ENCODE measurements around the gene IL17RC. TPM values are rescaled to one million over a fixed set of nuclear protein-coding genes. Genes with fewer than 3 reads are reported as not detected.
A peak's percentile ranks its signal among the peaks of the same experiment; 100 is the strongest.
"Not testable (repeated sequence)": the region's sequence is repeated elsewhere in the genome, so short reads cannot be mapped to it uniquely, and the experiment has no call there.

Gene IL17RC
- total RNA-seq, 4 donors from 2014 or later: 40.3 to 60.4 (median 51.3) TPM

DNA sequence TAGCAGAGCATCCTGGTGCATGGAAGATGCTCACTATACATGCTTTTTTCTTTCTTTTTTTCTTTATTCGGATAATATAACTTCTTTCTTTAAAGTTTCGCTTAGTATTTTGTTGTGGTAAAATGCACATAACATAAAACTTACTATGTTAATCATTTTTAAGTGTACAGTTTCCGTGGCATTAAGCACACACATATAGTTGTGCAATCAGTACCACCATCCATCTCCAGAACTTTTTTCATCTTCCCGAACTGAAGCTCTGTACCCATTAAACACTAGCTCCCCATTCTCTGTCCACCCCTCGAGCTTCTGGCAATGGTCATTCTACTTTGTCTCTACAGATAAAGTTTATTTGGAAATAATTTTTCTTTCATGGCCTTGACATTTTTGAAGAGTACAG is 27.5 kb upstream of the IL17RC start:
- WGBS: 77% methylated on average over 5 of the region's 5 CpGs
- TF ChIP-seq POLR2AphosphoS5 (IDR thresholded peaks at IDR 0.05) (no peak), EP300 (IDR thresholded peaks at IDR 0.05) (no peak)
- Histone ChIP-seq H3K36me3 (peaks cover 11 to 19% (median 17%) of the 10 kb centered on the region in 4 donors), H3K27me3 (no peaks in the 10 kb centered on the region), H3K27ac (replicated peaks in 1 of 4) (peak overlapping the region in 3 of 4 donors; percentile 89 to 97 (median 95)), H3K9me3 (no peaks in the 10 kb centered on the region), H3K4me3 (no peak overlapping the region), H3K4me1 (peaks cover 12 to 29% (median 21%) of the 10 kb centered on the region in 4 donors)
- intact Hi-C loops (cut with DNase I): no loop called here
- DNase-seq (ENCODE audit: extremely low spot score): no peak

- Histone ChIP-seq H3K4me1 (peaks cover 12 to 29% (median 21%) of the 10 kb centered on the region in 4 donors), H3K4me3 (peak within 1 kb of the TSS; percentile 69 to 100 (median 90)), H3K36me3 (peaks cover 11 to 23% (median 19%) of the 10 kb centered on the region in 4 donors), H3K27ac (replicated peaks in 1 of 4) (peak within 1 kb of the TSS; percentile 89 to 97 (median 95)), H3K9me3 (no peaks in the 10 kb centered on the region), H3K27me3 (no peaks in the 10 kb centered on the region)
- intact Hi-C loops (cut with DNase I): no loop called here
- DNase-seq (ENCODE audit: extremely low spot score): peak; percentile 99
- under 1% methylated on average over 26 of the region's 62 CpGs for whole genome bisulfite sequencing
- TF ChIP-seq POLR2AphosphoS5 (IDR thresholded peaks at IDR 0.05) (peak; percentile 87 to 98), CTCF (IDR thresholded peaks at IDR 0.05) (peak in 1 of 3 experiments; percentile 12), POLR2A (IDR thresholded peaks at IDR 0.05; ENCODE audit: low read depth) (peak; percentile 92), EP300 (IDR thresholded peaks at IDR 0.05) (no peak)
These were observed 26.4 kb upstream of the IL17RC start, which contains the start of gene JAGN1 for GRCh38 chr3:9890249-9891071. JAGN1 (plus strand) TSS chr3:9890610; CDS start chr3:9890723, 113 bp downstream.

GRCh38 chr3:9891072-9891622 is 25.8 kb upstream of the IL17RC start:
- TF ChIP-seq CTCF (IDR thresholded peaks at IDR 0.05) (no peak), POLR2A (IDR thresholded peaks at IDR 0.05; ENCODE audit: low read depth) (no peak), EP300 (IDR thresholded peaks at IDR 0.05) (no peak), POLR2AphosphoS5 (IDR thresholded peaks at IDR 0.05) (no peak)
- H3K4me1 ChIP-seq: peaks cover 12 to 29% (median 21%) of the 10 kb centered on the region in 4 donors
- 8% methylated on average over 12 of the region's 12 CpGs for WGBS
- H3K27ac ChIP-seq (replicated peaks in 1 of 4): peak overlapping the region; percentile 89 to 97 (median 95)
- DNase-seq (ENCODE audit: extremely low spot score): no peak
- H3K4me3 ChIP-seq: peak overlapping the region; percentile 69 to 100 (median 90)
- intact Hi-C loops (cut with DNase I): no loop called here
- no peaks in the 10 kb centered on the region for H3K9me3 ChIP-seq
- peaks cover 11 to 23% (median 19%) of the 10 kb centered on the region in 4 donors for H3K36me3 ChIP-seq
- no peaks in the 10 kb centered on the region for H3K27me3 ChIP-seq

GRCh38 chr3:9893739-9894138 is 23.2 kb upstream of the IL17RC start:
- H3K4me1 ChIP-seq: peaks cover 12 to 45% (median 36%) of the 10 kb centered on the region in 4 donors
- intact Hi-C loops (cut with DNase I): no loop called here
- WGBS: 94% methylated on average over 1 of the region's 1 CpG

GRCh38 chr3:9895715-9896114 is 21.2 kb upstream of the IL17RC start:
- DNase-seq (ENCODE audit: extremely low spot score); H3K4me3 ChIP-seq; H3K9me3 ChIP-seq; H3K27me3 ChIP-seq; intact Hi-C loops (cut with DNase I); H3K27ac ChIP-seq (replicated peaks in 1 of 4): not testable (repeated sequence)
- Histone ChIP-seq H3K36me3 (peaks cover 11 to 23% (median 19%) of the 10 kb centered on the region in 4 donors), H3K4me1 (peaks cover 9 to 48% (median 32%) of the 10 kb centered on the region in 4 donors)
- 92% methylated on average over 3 of the region's 3 CpGs for WGBS

More at GRCh38 chr3:9893739-9894138, 23.2 kb upstream of the IL17RC start:
- Histone ChIP-seq H3K27me3 (no peaks in the 10 kb centered on the region), H3K27ac (replicated peaks in 1 of 4) (peak overlapping the region in 2 of 4 donors; percentile 11 to 33), H3K4me3 (no peak overlapping the region), H3K9me3 (no peaks in the 10 kb centered on the region), H3K36me3 (peaks cover 11 to 23% (median 19%) of the 10 kb centered on the region in 4 donors)
- TF ChIP-seq CTCF (IDR thresholded peaks at IDR 0.05) (no peak), EP300 (IDR thresholded peaks at IDR 0.05) (no peak), POLR2AphosphoS5 (IDR thresholded peaks at IDR 0.05) (no peak), POLR2A (IDR thresholded peaks at IDR 0.05; ENCODE audit: low read depth) (no peak)
- no peak for DNase-seq (ENCODE audit: extremely low spot score)

GRCh38 chr3:9896755-9897407 is 20.0 kb upstream of the IL17RC start:
- intact Hi-C loops (cut with DNase I); H3K27me3 ChIP-seq; H3K4me3 ChIP-seq; H3K9me3 ChIP-seq; DNase-seq (ENCODE audit: extremely low spot score); H3K27ac ChIP-seq (replicated peaks in 1 of 4): not testable (repeated sequence)
- H3K4me1 ChIP-seq: peaks cover 2 to 38% (median 24%) of the 10 kb centered on the region in 4 donors
- 85% methylated on average over 10 of the region's 10 CpGs for WGBS
- peaks cover 11 to 23% (median 19%) of the 10 kb centered on the region in 4 donors for H3K36me3 ChIP-seq
